Brain microvascular endothelial cell (primary cell): Measurements from ENCODE around the gene SMAD2.

Source experiments
- DNase-seq: peaks from one replicate; pipeline ENCODE4 v3.0.0-alpha.2; 2020
- H3K27ac ChIP-seq: fragments of 250-450 bp; sonication (Bioruptor Pico); 2 replicates; pipeline ENCODE4 v1.5.1; 2020; ENCODE audit warnings: mild to moderate bottlenecking, moderate library complexity
- H3K27me3 ChIP-seq: fragments of 250-450 bp; sonication (Bioruptor Pico); replicated peaks from 2 replicates; pipeline ENCODE4 v1.5.1; 2020; ENCODE audit warnings: mild to moderate bottlenecking
- H3K36me3 ChIP-seq: fragments of 250-450 bp; sonication (Bioruptor Pico); replicated peaks from 2 replicates; pipeline ENCODE4 v1.5.1; 2020; ENCODE audit warnings: mild to moderate bottlenecking
- H3K4me3 ChIP-seq: 2 replicates; pipeline ENCODE4 v1.5.1; 2011; ENCODE audit warnings: low read depth, mild to moderate bottlenecking, control low read depth, low read length, moderate library complexity
- in situ Hi-C: cut with HindIII; loops from 2 replicates; pipeline ENCODE4 v1.10.0; 2017; ENCODE audit warnings: low sequenced_read_pairs, low pct_ligation_motif_present
- TF ChIP-seq, protein P1 (sequence below): IDR thresholded peaks from 2 replicates; pipeline ENCODE4 v1.5.1; 2011; ENCODE audit warnings: low read depth, mild to moderate bottlenecking, moderate library complexity, low read length, control low read depth, inconsistent platforms; ENCODE audit errors: missing control alignments

SMAD2 gene

GRCh38 chr18:47975105-47975504 is 44.6 kb upstream of the SMAD2 start:
- in situ Hi-C loops, result no loop called here
- no peak overlapping the region for H3K27ac ChIP-seq
- H3K4me3 ChIP-seq, result no peak overlapping the region
- H3K27me3 ChIP-seq, result no peaks in the 10 kb centered on the region
- TF ChIP-seq, protein P1, sequence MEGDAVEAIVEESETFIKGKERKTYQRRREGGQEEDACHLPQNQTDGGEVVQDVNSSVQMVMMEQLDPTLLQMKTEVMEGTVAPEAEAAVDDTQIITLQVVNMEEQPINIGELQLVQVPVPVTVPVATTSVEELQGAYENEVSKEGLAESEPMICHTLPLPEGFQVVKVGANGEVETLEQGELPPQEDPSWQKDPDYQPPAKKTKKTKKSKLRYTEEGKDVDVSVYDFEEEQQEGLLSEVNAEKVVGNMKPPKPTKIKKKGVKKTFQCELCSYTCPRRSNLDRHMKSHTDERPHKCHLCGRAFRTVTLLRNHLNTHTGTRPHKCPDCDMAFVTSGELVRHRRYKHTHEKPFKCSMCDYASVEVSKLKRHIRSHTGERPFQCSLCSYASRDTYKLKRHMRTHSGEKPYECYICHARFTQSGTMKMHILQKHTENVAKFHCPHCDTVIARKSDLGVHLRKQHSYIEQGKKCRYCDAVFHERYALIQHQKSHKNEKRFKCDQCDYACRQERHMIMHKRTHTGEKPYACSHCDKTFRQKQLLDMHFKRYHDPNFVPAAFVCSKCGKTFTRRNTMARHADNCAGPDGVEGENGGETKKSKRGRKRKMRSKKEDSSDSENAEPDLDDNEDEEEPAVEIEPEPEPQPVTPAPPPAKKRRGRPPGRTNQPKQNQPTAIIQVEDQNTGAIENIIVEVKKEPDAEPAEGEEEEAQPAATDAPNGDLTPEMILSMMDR, result no peak
- DNase-seq, result no peak
- H3K36me3 ChIP-seq, result no peaks in the 10 kb centered on the region

DNA sequence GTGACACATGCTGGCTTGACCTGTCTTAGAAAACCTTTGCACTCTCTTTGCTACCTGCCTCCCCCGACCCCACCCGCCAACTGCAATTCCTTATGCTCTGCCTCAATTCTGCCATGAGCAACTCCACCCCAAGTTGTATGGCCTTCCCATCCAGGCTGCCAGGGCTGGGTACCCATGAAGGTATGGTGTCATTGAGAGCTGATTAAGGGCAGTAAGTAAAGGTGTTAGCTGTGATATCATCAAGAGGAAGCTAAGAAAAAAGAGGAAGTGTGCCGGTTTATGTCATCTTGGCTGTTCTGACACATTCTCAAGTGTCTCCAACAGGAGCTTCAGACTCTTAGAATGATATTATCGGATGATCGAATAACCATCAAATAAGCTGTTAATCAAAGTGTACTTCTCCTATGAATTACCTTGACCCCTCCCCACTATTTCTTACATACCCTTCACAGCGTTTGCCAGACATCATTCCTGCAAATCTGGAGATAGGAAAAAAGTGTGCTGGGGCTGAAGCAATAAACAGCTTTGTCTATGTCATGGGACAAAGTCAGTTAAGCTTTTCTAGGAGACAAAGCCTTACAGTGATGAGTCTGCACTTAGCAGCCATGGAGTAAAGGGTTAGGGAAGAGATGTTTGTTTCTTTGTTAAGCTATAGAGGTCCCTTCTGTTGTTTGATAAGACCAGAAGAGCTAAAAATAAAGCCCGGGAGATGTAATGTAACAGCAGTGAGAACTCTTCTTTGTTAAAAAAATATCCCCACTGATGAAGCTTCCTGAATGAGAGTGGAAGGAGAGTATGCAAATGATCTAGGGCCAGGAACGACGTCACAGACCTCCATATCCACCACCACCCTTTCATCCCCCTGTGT is 40.4 kb upstream of the SMAD2 start:
- Histone ChIP-seq H3K36me3 (no peaks in the 10 kb centered on the region), H3K4me3 (no peak overlapping the region), H3K27me3 (no peaks in the 10 kb centered on the region), H3K27ac (no peak overlapping the region)
- TF ChIP-seq, protein P1, result no peak
- no peak for DNase-seq
- in situ Hi-C loops, result no loop called here

- TF ChIP-seq, protein P1, result no peak
- Histone ChIP-seq H3K4me3 (no peak overlapping the region), H3K36me3 (no peaks in the 10 kb centered on the region), H3K27me3 (no peaks in the 10 kb centered on the region), H3K27ac (no peak overlapping the region)
- DNase-seq, result peak; percentile 67
- in situ Hi-C loops, result no loop called here
Measured at GRCh38 chr18:47969816-47970215, 39.4 kb upstream of the SMAD2 start.

GRCh38 chr18:47968721-47969120 is 38.3 kb upstream of the SMAD2 start:
- Histone ChIP-seq H3K27me3 (no peaks in the 10 kb centered on the region), H3K36me3 (no peaks in the 10 kb centered on the region), H3K4me3 (no peak overlapping the region), H3K27ac (peak overlapping the region; percentile 51)
- DNase-seq, result peak; percentile 38
- in situ Hi-C loops, result no loop called here
- TF ChIP-seq, protein P1, result no peak

GRCh38 chr18:47968006-47968676 is 37.7 kb upstream of the SMAD2 start:
- in situ Hi-C loops, result no loop called here
- TF ChIP-seq, protein P1, result no peak
- Histone ChIP-seq H3K27me3 (no peaks in the 10 kb centered on the region), H3K36me3 (no peaks in the 10 kb centered on the region), H3K27ac (peak overlapping the region; percentile 51), H3K4me3 (no peak overlapping the region)
- DNase-seq, result peak; percentile 69
